ENCODE measurements around the gene LRRK1.

LRRK1 gene

GRCh38 chr15:100939791-100940190 is 20.6 kb downstream of the LRRK1 start:
- DNase-seq (ENCODE audit: low read depth), result no peak

GRCh38 chr15:100940767-100941379 is 21.7 kb downstream of the LRRK1 start:
- DNase-seq (ENCODE audit: low read depth), result no peak

- no peak for DNase-seq (ENCODE audit: low read depth)
These were observed 22.4 kb downstream of the LRRK1 start for GRCh38 chr15:100941536-100941935.

- DNase-seq (ENCODE audit: low read depth), result no peak
These were observed 23.7 kb downstream of the LRRK1 start for GRCh38 chr15:100942656-100943425.

GRCh38 chr15:100944244-100944895 is 25.2 kb downstream of the LRRK1 start:
- DNase-seq (ENCODE audit: low read depth), result no peak

- no peak for DNase-seq (ENCODE audit: low read depth)
These were observed 25.8 kb downstream of the LRRK1 start for GRCh38 chr15:100944986-100945385.

GRCh38 chr15:100947760-100948429 is 28.7 kb downstream of the LRRK1 start:
- DNase-seq (ENCODE audit: low read depth), result no peak

- no peak for DNase-seq (ENCODE audit: low read depth)
These were observed 29.2 kb downstream of the LRRK1 start for GRCh38 chr15:100948430-100948762.

- no peak for DNase-seq (ENCODE audit: low read depth)
These were observed 30.5 kb downstream of the LRRK1 start for GRCh38 chr15:100949691-100950090.

GRCh38 chr15:100951965-100952364 is 32.8 kb downstream of the LRRK1 start:
- DNase-seq (ENCODE audit: low read depth), result no peak

- no peak for DNase-seq (ENCODE audit: low read depth)
These were observed 33.4 kb downstream of the LRRK1 start for GRCh38 chr15:100952566-100952965.

- DNase-seq (ENCODE audit: low read depth), result no peak
These were observed 39.3 kb downstream of the LRRK1 start for GRCh38 chr15:100958326-100959065.

- no peak for DNase-seq (ENCODE audit: low read depth)
These were observed 40.2 kb downstream of the LRRK1 start for GRCh38 chr15:100959066-100960050.

GRCh38 chr15:100966997-100967396 is 47.8 kb downstream of the LRRK1 start:
- DNase-seq (ENCODE audit: low read depth), result no peak

- no peak for DNase-seq (ENCODE audit: low read depth)
These were observed 49.2 kb downstream of the LRRK1 start for GRCh38 chr15:100968050-100968966.

- no peak for DNase-seq (ENCODE audit: low read depth)
These were observed 53.8 kb downstream of the LRRK1 start for GRCh38 chr15:100972975-100973350.

- DNase-seq (ENCODE audit: low read depth), result no peak
These were observed 54.4 kb downstream of the LRRK1 start for GRCh38 chr15:100973351-100974111.

GRCh38 chr15:100975043-100975442 is 55.9 kb downstream of the LRRK1 start:
- no peak for DNase-seq (ENCODE audit: low read depth)

- no peak for DNase-seq (ENCODE audit: low read depth)
These were observed 61.4 kb downstream of the LRRK1 start for GRCh38 chr15:100980410-100981046.

Measured in stimulated activated CD4-positive, alpha-beta T cell treated with anti-CD3 and anti-CD28 coated beads, Interleukin-2, amount 100 ng/mL, for 4 hours (primary cell).